CD4-positive, alpha-beta T cell treated with Interleukin-2 at 100 ng/mL for 4 hours (primary cell): ENCODE results near the gene SF3B1.
A peak's percentile ranks its signal among the peaks of the same experiment; 100 is the strongest.
"Not testable (repeated sequence)": the region's sequence is repeated elsewhere in the genome, so short reads cannot be mapped to it uniquely, and the experiment has no call there.

Experiments
- DNase-seq: peaks from one replicate; pipeline ENCODE4 v3.0.0-alpha.2; 2020; ENCODE audit warnings: low spot score

Gene SF3B1

GRCh38 chr2:197378494-197379307 lies 56.1 kb downstream of the SF3B1 start:
- peak; percentile 77 for DNase-seq

GRCh38 chr2:197378086-197378485 lies 56.7 kb downstream of the SF3B1 start:
- no peak for DNase-seq

GRCh38 chr2:197377670-197378069 lies 57.2 kb downstream of the SF3B1 start:
- no peak for DNase-seq

GRCh38 chr2:197372592-197372991 lies 62.2 kb downstream of the SF3B1 start:
- no peak for DNase-seq

GRCh38 chr2:197370664-197371063 lies 64.2 kb downstream of the SF3B1 start:
- not testable (repeated sequence) for DNase-seq

- no peak for DNase-seq
Observed at GRCh38 chr2:197369933-197370320, 64.9 kb downstream of the SF3B1 start.

- no peak for DNase-seq
Observed at GRCh38 chr2:197369228-197369932, 65.4 kb downstream of the SF3B1 start.

- no peak for DNase-seq
Observed at GRCh38 chr2:197368412-197368811, 66.4 kb downstream of the SF3B1 start.

- no peak for DNase-seq
Observed at GRCh38 chr2:197363998-197364397, 70.8 kb downstream of the SF3B1 start.

- DNase-seq = no peak
Observed at GRCh38 chr2:197360744-197361156, 74.1 kb downstream of the SF3B1 start.

- no peak for DNase-seq
Observed at GRCh38 chr2:197359859-197360258, 75.0 kb downstream of the SF3B1 start.

GRCh38 chr2:197358931-197359330 lies 75.9 kb downstream of the SF3B1 start:
- DNase-seq = peak; percentile 29

GRCh38 chr2:197357986-197358385 lies 76.8 kb downstream of the SF3B1 start:
- DNase-seq = no peak

GRCh38 chr2:197356136-197356535 lies 78.7 kb downstream of the SF3B1 start:
- peak; percentile 5 for DNase-seq

GRCh38 chr2:197354169-197354558 lies 80.7 kb downstream of the SF3B1 start:
- no peak for DNase-seq

- no peak for DNase-seq
Observed at GRCh38 chr2:197353393-197354168, 81.2 kb downstream of the SF3B1 start.

GRCh38 chr2:197349699-197350098 lies 85.1 kb downstream of the SF3B1 start:
- no peak for DNase-seq

GRCh38 chr2:197348721-197349360 lies 86.0 kb downstream of the SF3B1 start:
- no peak for DNase-seq

- no peak for DNase-seq
Observed at GRCh38 chr2:197345846-197346370, 88.9 kb downstream of the SF3B1 start.

GRCh38 chr2:197343968-197344367 lies 90.9 kb downstream of the SF3B1 start:
- DNase-seq = not testable (repeated sequence)

GRCh38 chr2:197340591-197340990 lies 94.2 kb downstream of the SF3B1 start:
- DNase-seq = no peak
